Urothelium cell line (cell line): ENCODE results near the gene CNGA2.

Source experiments
- DNase-seq: peaks from one replicate; pipeline ENCODE4 v3.0.0; 2011; ENCODE audit warnings: low spot score, mixed read lengths
- FAIRE-seq: peaks from 2 replicates; lab custom pipeline; 2011; peaks lifted over from hg19 to GRCh38; lab: Jason Lieb, UNC

The CNGA2 gene

DNA sequence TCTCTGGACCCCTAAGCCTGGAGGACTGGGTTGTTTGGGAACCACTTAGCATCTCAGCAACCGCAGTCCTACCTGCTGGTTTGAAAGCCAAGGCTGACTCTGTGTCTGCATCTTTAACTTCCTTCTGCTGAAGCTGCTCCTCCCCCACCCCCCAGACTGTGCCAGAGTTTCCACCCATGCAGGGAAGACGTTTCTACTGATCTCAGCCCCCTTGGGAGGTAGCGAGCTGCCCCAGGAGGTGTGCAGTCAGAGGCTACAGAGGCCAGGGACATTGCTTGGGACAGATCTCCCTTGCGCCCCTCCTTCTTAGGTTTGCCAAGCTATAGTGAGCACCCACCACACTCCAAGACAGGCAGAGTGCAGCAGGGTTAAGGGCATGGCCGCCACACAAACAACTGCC lies 23.4 kb upstream of the CNGA2 start:
- FAIRE-seq, result no peak
- DNase-seq, result no peak

DNA sequence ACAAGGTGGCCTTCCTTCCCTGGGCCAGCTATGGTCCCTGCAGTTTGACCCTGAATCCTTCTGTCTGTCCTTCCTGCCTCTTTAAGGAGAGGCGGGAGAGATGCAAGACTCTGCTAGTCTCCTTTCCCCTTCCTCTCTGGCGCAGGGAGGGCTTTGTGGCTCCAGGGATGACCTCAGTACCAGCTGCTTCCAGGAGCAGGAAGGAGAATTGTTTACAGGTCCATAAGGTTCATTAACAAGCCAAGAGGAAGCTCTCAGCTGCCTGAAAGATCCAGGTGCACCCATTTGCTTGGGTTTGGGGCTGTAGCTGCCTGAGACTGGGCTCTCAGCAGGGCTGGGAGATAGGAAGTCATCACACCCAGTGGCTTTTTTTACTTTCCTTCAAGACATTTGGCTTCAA lies 22.8 kb upstream of the CNGA2 start:
- FAIRE-seq (no peak), DNase-seq (peak; percentile 16)

DNA sequence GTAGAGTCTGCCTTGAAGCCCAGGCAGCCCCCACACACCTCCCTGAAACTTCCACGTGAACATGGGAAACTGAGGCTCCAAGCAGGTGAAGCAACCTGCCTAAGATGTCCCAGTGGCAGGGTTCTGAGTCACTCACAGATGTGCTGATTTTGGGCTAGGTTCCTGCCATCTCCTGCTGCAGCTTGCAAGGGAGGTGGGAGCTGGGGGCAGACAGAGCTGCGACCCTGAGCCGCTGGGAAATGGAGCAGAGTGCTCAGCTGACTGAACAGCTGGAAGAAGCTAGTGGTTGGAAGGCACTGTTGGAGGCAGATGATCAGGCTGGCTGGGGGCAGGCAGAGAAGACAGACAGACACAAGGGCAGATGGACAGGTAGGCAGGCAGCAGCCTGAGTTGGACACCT lies 22.3 kb upstream of the CNGA2 start:
- DNase-seq (no peak), FAIRE-seq (no peak)

DNA sequence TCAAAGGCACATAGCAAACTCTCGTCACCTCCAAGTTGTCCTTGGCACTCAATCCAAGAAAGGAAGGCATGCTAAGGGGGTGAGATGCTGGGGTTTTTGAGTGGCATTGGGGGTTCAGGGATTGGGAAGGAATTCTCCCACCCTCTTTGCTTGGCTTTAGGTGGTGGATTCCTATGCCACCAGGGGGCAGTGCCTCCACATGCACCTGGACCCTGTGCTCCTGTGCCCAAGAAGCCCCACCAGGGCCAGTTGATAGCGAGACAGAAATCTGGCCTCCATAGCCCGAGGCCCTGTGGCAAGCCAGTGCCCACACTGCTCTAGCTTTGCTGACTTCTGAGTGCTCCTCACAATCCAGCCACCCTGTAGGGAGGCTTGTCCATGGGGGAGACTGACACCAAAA lies 20.7 kb upstream of the CNGA2 start:
- peak; percentile 59 for DNase-seq
- FAIRE-seq, result no peak

GRCh38 chrX:151714362-151714761 lies 20.2 kb upstream of the CNGA2 start:
- FAIRE-seq (no peak), DNase-seq (no peak)

- DNase-seq, result no peak
- FAIRE-seq, result no peak
Measured at GRCh38 chrX:151715752-151716151, 18.8 kb upstream of the CNGA2 start, which contains the start of gene FATE1. TSS of gene FATE1 (plus strand) at chrX:151716035. CDS start at chrX:151716120, 85 bp downstream.

- no peak for FAIRE-seq
- DNase-seq, result no peak
Measured at GRCh38 chrX:151722241-151722846, 12.2 kb upstream of the CNGA2 start.

DNA sequence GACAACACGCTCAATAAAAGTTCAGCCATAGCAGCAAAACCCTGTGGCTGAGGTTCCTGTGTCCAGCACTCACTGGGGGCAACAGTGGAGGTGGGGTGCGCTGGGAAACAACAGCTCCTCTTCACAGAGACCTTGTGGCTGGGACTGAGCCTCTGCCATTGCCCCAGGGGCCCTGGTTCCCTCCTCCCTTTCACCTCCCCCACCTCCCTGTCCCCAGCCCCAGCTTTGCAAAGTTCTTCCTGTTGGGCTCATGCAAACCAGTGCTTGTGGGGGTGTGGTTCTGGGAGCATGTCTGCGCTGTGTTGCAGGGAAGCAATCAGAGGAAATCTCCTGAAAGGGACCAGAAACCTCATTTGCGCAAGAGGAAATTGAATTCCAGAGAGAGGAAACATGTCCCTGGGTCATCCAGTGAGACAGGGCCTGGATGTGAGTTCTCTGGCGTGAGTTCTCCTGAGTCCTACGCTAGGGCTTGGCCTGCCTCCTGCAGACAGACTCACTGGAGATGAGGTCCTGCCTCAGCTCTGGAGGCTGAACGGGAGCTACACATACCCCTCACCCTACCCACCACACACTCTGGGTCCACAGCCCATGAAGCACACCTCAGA lies 11.3 kb upstream of the CNGA2 start:
- DNase-seq (no peak), FAIRE-seq (no peak)

GRCh38 chrX:151724563-151725337 lies 9.8 kb upstream of the CNGA2 start:
- no peak for DNase-seq
- no peak for FAIRE-seq

DNA sequence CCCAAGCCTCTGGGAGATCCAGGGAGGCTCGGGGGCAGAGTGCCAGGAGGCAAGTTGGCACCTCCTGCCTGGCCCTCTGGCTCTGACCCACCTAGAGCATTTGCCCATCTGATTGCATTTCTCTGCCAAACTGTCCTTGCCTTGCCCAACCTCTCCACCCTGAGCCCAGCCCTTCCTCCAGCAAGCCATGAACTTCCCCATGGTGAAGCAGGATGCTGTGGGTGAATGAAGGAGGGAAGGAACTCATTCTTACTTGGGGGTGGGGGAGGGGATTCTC lies 9.3 kb upstream of the CNGA2 start:
- FAIRE-seq (no peak), DNase-seq (no peak)

DNA sequence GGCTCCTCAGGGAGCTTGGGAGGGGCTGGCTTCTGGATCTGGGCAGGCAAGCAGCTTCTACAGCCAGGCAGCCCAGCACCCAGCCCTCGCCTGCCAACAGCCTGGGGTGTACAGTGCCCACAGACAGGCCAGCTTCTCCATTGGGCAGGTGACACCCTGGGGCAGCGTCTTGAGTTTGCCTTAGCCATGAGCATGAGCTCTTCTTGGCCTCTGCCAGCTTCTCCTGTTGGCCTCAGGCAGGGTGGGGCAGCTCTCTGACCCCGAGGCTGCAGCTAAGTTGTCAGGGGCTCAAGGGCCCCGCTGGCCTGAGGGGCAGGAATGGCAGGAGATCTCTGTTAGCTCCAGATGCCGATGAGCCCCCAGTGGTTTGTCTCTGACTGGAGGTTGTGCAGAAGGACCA lies 7.8 kb upstream of the CNGA2 start:
- DNase-seq, result no peak
- no peak for FAIRE-seq

GRCh38 chrX:151727346-151727745 lies 7.2 kb upstream of the CNGA2 start:
- FAIRE-seq (no peak), DNase-seq (no peak)

- DNase-seq (no peak), FAIRE-seq (no peak)
Measured at GRCh38 chrX:151729056-151729725, 5.4 kb upstream of the CNGA2 start.

DNA sequence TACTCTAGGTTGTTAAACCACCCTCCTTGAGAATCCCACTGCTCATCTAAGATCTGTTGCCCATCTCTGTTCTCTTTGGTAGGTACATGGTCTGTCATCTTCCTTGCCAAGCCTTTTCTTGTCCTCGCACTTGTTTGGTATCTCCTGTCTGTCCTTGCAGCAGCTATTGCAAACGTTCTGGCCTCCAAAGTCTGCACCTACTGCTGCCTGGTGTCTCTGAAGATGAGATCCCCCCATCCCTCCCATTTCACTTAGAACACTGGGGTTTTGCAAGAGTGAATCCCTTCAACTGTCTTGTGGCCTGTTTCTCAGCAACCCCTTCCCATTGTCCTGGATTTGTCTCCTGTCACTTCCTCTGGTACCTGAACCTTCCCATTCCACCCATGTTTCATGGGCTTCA lies 673 bp downstream of the CNGA2 start:
- FAIRE-seq (no peak), DNase-seq (no peak)

DNA sequence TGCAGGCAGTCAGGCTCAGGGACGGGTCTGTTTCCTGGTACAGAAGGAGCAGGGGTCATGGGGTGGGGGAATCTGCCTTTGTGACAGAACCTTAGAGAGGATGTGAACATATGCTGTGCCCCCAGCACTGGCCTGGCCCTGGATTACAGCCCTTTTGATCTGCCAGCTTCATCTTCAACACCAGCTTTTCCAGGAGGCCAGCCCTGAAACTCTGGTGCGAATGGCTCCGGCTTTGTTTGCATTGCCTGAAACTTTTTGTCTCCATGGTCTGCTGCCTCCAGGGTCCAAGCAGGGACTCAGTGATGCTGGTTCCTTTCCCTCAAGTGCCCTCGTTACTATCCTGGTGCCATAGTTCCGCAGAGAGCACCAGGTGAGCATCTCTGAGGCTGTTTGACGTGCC lies 2.1 kb downstream of the CNGA2 start:
- FAIRE-seq (no peak), DNase-seq (no peak)

DNA sequence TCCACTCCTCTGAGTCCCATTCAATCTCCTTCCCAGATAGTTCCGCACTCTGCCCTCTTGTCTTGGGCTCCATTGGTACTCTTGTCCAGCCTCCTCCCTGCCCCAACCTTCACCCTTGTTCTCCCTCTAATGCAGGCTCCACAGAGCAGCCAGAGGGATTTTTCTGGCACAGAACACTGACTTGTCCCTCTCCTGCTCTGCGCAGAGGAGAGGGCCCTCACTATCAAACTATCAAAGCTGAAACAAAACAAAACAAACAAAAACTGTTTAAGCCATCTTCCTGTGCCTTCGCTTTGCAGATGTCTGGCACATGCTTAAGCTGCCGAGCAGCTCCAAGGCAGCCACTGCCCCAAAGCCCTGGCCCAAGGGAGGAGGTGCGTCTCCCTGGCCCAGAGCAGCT lies 2.9 kb downstream of the CNGA2 start:
- FAIRE-seq, result no peak
- no peak for DNase-seq

- FAIRE-seq, result no peak
- no peak for DNase-seq
Measured at GRCh38 chrX:151738751-151739150, 4.2 kb downstream of the CNGA2 start.

- DNase-seq, result no peak
- FAIRE-seq, result no peak
Measured at GRCh38 chrX:151741606-151742005, 7.1 kb downstream of the CNGA2 start.

DNA sequence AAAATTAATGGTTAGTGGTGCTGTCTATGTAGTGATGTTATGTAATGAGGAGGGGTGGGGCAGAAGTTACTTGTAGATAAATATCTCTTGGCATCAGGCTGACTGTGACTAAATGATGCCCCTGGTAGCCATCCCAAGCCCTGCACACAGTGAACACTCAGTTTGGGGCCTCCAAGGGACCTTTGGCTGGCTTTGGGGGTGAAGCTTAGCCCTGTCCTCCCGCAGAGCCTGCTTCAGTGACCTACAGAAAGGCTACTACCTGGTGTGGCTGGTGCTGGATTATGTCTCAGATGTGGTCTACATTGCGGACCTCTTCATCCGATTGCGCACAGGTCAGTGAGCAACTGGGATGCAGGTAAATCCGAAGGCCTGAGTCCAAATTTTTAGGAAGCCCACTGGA lies 7.8 kb downstream of the CNGA2 start:
- no peak for DNase-seq
- FAIRE-seq, result no peak

GRCh38 chrX:151743651-151744470 lies 9.3 kb downstream of the CNGA2 start:
- FAIRE-seq, result no peak
- DNase-seq, result no peak

GRCh38 chrX:151745651-151746050 lies 11.1 kb downstream of the CNGA2 start:
- FAIRE-seq, result no peak
- DNase-seq, result no peak
